Stimulated activated CD8-positive, alpha-beta memory T cell treated with anti-CD3 and anti-CD28 coated beads, Interleukin-7, amount 100 ng/mL, for 1 hour (primary cell): ENCODE results near the gene TSPAN14.

Source experiments
- DNase-seq, 2 donors: peaks; one replicate each; pipeline ENCODE4 v3.0.0-alpha.2; 2020; ENCODE audit warnings: low read depth in 2 of 2

Gene TSPAN14

DNA sequence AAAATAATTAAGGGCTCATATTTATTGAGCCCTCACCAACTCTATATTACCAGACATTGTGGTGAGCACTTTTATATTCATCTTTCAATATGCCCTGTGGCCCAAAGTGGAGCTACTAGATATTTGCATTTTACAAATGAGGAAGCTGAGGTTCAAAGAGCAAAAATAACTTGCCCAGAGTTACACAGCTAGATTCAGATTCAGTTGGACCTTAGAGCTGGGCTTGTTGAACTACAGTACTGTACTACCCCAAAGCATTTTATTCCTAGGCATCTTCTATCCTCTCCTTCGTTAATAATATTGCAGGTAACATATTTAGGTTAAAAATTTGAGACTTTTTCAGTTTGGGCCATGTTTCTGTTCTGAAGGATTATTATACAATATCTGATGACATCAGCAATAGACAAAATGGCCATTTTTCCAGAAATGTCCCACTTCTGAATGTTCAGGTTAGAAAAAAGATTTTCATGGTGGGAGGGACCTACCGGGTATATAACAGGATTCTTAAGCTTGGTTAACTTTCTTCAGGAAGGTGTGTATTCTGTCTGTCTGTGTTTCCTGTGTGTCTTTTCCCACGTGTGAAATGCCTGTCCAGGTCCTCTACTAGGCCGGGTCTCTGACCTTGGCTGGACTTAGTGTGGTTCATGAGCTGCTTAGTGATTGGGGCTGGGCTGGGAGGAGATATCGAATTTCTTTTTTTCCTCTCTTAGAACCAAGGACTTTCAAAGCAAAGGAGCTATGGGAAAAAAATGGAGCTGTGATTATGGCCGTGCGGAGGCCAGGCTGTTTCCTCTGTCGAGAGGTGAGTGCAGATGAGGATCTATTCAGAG, 32.2 kb upstream of the TSPAN14 start:
- DNase-seq, result no peak

DNA sequence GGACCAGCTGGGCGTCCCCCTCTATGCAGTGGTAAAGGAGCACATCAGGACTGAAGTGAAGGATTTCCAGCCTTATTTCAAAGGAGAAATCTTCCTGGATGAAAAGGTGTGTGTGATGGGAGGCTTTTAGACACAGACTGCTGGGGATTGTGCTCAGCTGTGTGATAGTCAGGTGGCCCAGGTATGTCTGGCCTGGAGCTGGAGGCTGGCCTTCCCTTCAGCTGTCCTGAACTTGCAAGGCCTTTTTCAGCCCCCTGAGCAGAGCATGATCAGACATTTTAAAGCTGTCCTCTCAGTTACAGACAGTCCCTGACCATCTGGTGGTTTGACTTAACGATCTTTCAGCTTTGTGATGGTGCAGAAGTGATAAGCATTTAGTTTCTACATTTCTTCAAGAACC, 28.2 kb upstream of the TSPAN14 start:
- no peak for DNase-seq

DNA sequence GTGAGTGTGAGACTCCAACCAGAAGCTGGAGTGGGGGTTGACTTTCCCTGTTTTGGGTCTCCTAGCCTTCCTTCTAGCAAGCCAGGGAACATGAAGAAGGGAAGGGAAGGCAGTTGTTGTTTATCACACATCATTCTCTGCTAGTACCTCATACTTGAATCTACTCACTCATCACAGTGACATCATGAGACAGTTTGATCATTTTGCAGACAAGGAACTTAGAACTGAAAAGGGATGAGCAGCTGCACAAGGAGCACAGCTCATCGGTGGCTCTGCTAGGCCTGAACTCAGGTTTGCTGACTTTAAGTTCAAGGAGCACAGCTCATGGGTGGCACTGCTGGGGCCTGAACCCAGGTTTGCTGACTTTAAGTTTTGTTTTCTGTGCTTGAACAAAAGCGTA, 26.6 kb upstream of the TSPAN14 start:
- no peak for DNase-seq

DNA sequence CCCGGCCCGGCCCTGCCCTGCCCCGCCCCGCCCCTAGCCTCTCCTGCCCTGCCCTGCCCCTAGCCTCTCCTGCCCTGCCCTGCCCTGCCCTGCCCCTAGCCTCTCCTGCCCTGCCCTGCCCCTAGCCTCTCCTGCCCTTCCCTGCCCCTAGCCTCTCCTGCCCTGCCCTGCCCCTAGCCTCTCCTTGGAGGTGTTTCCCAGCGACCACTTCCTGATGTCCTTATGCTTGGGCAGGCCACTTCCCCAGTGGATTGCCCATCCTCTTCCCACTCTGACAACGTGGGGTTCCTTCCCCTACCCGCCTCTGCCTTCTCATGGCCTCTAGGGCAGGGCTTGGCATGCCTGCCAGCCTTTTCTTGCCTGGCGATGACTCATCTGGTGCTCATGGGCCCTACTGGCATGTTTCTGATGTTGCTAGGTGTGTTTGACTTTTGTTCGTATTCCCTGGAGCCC, 24.6 kb upstream of the TSPAN14 start:
- DNase-seq, result no peak

DNA sequence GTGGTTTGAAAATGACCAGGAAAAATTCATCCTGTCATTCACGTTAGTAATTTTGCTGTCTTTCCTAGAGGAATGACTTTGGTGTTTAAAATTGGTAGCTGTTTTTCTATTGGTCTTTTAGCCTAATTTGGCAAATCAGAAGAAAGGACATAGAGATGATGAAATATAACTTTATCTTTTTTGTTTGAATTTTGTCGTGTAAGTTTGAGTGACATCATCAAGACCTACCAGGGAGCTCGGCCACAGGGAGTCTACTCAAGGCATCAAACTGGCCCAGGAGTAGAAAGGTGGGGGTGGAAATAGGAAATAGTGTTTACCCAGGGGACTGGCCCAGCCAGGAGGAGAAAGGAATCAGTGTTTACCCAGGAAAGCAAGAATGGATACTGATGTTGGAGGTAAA, 21.0 kb upstream of the TSPAN14 start:
- DNase-seq, result no peak

DNA sequence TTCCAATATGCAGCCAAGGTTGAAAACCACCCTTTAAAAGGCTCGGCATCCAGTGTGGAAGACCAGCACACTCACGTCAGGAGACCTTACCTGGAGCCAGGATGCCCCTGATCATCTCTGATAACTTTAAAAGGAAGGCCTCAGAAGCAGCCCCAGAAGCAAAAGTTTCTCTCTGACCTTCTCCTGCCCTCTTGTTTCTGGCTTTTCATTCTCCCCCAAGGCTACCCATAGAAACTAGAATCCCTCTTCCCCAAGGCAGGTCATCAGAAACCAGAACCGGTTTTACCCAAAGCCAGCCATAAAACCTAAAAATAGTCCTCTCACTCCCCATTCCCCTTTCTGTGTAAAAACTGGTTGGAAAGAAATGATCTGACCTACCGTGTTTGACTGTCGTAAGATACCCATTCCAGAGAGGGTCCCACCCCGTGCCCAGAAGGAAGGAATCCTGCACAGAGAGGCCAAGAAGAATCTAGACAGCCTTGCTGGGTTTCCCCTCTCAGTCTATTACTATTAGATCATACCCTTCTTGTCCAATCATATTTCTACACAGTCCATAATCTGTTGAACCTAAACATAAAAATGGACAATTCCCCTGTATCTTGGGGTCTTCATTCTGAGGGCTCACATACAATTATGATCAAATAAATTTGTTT, 17.5 kb upstream of the TSPAN14 start:
- DNase-seq, result no peak

DNA sequence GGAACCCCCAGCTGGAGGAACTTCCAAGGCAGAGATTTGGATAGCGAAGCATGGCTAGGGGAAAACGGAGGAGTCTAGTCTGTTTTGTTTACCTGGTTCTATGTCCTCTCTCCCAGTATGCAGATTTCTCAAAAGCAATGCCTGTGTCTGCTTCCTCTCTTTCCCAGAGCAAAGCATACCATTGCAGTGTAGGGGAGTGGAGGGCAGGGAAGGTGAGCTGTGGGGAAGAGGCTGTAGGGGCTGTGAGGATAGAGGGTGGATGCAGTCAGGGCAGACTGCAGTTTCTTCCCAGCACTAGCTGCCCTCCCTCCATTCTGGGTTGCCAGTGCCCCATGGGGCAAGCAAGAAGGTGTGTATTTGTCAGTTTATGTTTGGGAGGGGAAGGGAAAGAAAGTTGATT, 16.9 kb upstream of the TSPAN14 start:
- no peak for DNase-seq

DNA sequence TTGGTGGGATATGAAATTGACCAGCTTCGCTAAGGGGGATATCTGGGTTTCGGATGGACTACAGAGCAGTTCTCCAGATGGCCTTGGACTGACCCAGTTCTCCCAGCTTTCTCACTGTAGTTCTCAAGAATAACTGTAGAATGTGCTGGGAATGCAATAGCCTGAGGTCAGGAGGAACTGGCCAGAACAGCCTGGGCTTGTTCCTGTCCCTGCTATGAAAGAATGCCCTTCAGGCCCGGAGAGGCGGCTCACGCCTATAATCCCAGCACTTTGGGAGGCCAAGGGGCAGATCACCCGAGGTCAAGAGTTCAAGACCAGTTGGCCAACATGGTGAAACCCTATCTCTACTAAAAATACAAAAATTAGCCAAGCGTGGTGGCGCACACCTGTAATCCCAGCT, 12.3 kb upstream of the TSPAN14 start:
- DNase-seq, result no peak

DNA sequence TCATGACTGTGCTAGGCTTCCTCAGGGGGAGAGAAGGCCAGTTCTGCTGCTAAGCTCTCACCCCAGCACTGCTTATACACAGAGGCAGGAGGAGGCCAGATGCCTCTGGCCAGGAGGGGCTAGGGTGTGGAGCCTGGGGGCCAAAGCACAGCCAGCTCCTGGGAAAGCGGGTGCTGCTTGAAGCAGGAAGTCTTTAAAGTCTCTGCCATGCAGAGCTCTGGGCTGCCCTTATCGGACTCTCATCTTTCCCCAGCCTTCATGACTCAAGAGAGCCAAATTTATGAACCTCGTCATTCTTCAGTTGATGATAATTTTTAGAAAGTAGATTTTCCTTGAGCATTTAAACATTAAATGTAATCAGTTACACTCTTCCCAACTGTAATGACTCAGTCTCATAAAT, 11.2 kb upstream of the TSPAN14 start:
- DNase-seq, result no peak

DNA sequence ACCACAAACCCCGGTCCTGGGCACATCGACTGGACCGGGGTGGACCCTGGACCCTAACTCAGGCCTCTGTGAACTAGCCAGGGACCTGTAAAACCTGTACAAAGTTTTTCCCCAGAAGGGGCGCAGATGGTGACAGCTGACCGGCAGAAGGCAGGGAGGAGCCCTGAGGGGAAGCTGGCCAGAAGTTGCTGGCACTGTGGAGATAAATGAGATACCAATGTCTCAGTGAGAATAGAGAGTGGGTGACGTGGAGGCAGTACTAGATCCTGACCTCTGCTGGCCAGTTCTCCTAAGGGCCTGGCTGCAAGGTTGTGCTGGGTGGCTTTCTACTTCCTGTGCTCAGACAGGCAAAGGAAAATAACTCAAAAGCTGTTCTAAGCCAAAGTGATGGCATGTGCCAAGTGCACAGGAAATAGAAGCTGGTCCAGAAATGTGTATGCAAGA, 10.6 kb upstream of the TSPAN14 start:
- no peak for DNase-seq

DNA sequence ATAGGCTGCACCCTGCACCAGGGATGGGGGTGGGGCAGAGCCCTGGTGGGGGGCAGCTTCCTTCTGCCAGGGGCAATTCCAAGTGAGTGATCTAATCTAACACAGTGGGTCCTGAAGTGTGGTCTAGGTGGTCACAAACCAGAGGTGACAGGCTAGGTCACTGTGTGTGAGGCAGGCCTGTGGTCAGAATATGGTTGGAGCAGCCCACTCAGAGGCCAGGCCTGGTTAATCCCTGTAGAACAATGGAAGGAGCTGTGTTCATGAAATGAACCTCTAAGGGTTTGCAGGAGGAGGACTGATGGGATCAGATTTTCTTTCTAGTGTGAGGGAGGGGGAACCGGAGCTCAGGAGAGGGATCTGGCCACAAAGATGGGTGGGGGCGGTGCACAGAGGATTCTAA, 10.0 kb upstream of the TSPAN14 start:
- no peak for DNase-seq

DNA sequence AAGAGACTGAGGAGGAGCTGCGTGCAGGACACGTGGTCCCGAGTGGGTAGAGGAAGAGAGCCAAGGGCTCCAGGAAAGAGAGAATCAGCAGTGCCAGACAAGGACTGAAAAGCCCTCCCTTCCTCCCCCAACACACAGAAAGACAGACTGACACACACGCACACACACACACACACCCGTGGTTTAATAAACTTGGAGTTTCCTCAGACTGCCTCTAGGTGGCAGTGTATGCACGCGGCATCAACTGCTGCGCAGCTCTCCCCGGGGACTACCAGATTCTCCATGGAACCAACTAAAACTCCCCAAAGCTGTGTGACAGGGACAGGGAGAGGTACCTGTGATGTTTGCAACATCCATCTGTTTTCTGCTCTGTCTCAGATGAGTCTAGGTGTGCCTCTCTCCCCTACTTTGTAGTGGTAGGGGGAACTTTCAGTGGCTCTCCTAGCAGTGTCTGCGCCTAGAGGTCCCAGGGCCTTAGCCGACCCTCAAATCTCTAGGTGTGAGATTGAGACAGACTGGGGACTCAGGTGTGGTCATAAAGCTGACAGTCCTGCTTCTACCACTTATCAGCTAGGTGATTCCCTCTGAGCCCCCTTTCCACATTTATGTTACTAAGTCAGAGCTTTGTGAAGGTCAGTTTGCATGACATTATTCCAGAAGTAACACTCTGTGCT, 9.3 kb upstream of the TSPAN14 start:
- DNase-seq, result peak in 1 of 2 donors; percentile 49

DNA sequence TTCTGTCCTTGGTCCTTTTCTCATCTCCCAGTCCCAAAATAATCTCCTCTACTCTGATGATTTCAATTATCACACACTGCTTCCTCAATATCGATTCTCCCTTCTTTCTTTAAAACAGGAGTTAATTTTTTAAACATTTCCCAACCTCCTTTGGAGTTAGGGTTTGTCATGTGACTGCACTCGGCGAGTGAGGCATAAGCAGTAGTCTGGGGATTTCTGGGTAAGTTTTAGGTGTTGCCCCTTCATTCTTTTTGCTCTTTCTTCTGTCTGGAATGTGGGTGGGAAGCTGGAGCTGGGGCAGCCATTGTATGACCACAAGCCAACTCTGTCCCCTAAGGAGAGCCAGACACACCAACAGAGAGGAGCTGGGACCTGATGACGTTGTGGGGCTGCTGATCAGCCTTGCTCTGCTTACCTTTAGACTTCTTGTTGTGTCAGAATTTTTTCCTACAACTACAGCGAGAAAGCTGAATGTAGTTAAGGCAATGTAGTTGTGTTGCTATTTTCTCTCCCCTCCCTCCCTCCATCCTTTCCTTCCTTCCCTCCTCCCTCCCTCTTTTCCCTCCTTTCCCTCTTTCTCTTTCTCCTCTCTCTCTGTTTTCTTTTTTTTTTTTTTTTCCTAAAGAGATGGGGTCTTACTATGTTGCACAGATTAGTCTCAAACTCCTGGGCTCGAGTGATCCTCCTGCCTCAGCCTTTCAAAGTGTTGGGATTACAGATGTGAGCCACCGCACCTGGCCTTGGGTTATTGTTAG, 6.5 kb upstream of the TSPAN14 start:
- DNase-seq, result no peak

DNA sequence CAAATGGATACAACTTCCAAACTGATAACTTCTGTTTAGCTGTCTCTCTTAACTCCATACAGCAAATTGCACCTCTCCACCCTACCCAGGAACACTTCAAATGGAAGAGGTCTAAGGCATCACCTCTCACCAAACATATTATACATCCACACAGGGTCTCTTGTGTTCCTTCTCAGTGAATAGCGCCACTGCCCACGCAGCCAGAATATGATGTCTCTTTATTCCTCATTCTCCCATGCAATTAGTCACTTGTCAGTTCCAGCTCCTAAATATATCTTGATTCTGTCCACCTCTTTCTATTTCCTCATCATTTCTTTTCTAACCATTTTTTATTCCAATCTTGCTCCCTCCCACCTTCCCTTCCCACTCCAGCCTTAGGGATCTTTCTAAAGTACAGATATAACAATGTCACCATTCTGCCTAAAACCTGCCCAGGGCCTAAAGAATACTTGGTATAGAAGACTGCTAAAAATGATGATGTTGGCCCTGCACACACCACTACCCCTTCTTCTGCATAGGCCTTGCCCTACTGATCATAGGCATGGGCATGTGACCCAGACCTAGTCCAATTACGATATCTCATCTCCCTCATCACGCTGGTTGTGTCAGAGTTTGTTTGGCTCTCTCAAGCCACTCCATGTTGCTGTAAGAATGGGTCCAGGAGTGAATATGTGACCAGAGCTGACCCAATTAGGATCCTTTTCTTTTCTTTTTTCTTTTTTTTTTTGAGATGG, 5.7 kb upstream of the TSPAN14 start:
- DNase-seq, result no peak

DNA sequence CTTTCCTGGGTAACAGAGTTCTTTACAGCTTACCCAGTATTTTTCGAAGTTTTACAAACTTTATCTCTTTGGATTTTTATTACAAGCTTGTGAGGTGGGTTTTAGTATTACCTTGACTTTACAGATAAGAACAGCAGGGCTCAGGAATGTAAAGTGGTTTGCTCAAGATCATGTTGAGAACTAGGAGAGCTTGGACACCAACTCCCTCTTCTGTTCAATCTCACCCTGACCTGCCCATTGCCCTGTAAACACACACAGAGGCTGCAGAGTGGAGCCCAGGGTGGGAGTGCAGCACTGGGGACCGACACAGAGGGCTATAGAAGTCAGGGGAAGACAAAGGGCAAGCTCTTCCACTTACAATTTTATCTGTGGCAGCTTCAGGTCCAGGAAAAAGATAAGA, 4.6 kb upstream of the TSPAN14 start:
- no peak for DNase-seq

DNA sequence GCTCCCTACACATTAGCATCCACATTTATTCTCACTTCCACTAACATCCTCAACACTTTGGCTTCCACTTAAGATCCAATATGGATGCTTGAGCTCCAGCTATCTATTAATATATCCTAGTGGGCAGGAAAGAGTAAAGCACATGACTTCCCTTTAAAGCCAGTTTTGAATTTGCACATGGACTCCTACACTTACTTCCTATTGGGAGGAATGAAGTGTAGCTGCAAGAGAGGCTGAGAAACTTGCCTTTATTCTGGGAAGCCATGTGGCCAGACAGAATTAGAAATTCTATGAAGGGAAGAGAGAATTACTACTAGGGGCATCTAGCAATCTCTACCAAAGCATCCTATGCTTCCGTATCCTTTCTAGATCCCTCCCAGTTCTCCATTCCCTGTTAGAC, 3.0 kb upstream of the TSPAN14 start:
- DNase-seq, result no peak

DNA sequence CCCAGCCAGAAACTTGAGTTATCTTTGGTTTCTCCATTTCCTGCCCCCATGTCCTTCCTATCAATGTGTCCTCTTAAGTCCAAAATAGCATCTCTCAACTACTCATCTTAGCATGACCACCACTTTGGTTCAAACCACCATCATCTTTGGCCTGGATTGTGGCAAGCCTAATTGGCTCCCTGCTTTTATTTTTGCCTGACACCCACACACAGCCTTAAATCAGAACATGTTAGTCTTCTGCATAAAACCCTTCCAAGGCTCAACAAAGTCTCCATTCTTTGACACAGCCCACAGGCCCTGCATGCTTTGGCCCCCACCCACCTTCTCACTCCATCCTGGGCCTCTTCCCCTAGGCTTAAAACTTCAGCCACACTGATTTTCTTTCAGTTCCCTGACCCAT, 2.0 kb upstream of the TSPAN14 start:
- DNase-seq, result no peak

DNA sequence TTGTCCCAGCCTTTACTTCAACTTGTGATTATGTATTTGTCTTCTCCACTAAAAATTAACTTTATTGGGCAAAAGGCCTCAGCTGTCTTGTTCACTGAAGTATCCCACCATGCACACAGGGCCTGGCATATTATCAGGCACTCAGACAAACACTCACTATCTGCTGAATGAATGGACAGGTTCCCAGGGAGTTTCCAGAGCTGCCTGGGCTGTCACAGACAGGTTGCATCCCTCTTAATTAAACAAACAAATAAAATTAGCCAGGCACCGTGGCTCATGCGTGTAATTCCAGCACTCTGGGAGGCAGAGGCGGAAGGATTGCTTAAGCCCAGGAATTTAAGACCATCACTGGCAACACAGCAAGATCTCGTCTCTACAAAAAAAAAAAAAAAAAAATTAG, 1.5 kb upstream of the TSPAN14 start:
- no peak for DNase-seq

DNA sequence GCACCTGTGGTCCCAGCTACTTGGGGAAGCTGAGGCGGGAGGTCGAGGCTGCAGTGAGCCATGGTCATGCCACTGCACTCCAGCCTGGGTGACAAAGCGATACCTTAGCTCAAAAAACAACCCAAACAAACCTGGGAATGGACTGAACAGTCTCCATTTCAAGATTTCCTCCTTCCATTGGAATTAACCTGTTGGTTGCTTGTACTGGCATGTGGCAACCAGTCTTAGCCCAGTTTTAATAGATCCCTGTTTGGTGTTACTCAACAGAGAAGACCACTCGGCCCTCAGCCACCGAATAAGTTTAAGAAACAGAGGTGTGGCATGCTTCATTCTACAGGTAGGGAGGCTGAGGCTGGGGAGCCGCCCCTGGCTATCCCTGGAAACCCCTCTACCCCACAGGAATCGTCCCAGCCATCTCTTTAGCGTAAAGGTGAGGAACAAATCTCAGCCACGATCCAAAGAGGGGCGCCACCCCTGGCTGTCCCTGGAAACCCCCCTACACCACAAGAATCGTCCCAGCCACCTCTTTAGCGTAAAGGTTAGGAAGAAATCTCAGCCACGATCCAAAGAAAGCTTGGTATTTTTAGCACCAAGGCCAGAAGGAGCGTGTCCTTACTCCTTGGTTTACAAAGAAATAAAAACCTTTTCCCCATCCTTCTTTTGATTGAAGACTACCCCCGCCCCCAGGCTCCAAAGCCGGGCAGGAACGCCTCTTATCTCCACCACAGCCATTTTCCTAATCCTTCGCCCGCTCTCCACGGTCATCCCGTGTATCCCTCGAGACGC, 861 bp upstream of the TSPAN14 start:
- no peak for DNase-seq
